ENCODE data around the gene MCUB. TPM values are rescaled to one million over a fixed set of nuclear protein-coding genes. Genes with fewer than 3 reads are reported as not detected.

MCUB gene
- total and polyA plus RNA-seq, 2 experiments from 2014 or later, result 6.2 to 9.9 TPM

DNA sequence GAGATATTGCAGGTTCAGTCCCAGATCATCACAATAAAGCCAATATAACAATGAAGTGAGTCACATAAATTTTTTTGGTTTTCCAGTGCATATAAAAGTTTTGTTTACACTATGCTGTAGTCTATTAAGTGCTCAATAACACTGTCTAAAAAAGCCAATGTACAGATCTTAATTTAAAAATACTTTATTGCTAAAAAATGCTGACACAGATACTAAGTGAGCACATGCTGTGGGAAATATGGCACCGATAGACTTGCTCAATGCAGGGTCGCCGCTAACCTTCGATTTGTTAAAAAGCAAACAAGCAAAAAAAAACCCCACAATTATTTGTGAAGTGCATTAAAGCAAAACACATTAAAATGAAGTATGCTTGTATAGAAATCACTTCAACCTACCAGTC lies 159.6 kb downstream of the MCUB start:
- Histone ChIP-seq H3K4me1 (ENCODE audit: insufficient read depth) (no peaks in the 10 kb centered on the region), H3K4me3 (no peak overlapping the region), H3K27ac (no peak overlapping the region), H3K4me2 (no peak overlapping the region), H3K36me3 (replicated peaks; ENCODE audit: insufficient read depth, low read depth) (no peaks in the 10 kb centered on the region), H3K27me3 (no peaks in the 10 kb centered on the region), H3K9me3 (ENCODE audit: low read depth) (no peaks in the 10 kb centered on the region), H2AFZ (no peak overlapping the region), H3K79me2 (peaks cover 68% of the 10 kb centered on the region), H3K9me2 (replicated peaks; ENCODE audit: insufficient read depth) (no peaks in the 10 kb centered on the region), H4K20me1 (ENCODE audit: insufficient read depth, poor library complexity, severe bottlenecking) (peaks cover 6% of the 10 kb centered on the region)
- WGBS (ENCODE audit: low lambda C conversion rate, missing lambda C conversion rate), result 96% methylated on average over 4 of the region's 4 CpGs
- TF ChIP-seq, protein P1, sequence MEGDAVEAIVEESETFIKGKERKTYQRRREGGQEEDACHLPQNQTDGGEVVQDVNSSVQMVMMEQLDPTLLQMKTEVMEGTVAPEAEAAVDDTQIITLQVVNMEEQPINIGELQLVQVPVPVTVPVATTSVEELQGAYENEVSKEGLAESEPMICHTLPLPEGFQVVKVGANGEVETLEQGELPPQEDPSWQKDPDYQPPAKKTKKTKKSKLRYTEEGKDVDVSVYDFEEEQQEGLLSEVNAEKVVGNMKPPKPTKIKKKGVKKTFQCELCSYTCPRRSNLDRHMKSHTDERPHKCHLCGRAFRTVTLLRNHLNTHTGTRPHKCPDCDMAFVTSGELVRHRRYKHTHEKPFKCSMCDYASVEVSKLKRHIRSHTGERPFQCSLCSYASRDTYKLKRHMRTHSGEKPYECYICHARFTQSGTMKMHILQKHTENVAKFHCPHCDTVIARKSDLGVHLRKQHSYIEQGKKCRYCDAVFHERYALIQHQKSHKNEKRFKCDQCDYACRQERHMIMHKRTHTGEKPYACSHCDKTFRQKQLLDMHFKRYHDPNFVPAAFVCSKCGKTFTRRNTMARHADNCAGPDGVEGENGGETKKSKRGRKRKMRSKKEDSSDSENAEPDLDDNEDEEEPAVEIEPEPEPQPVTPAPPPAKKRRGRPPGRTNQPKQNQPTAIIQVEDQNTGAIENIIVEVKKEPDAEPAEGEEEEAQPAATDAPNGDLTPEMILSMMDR (IDR thresholded peaks at IDR 0.05; ENCODE audit: poor library complexity), result no peak
- TF ChIP-seq EZH2 (IDR thresholded peaks at IDR 0.05; ENCODE audit: borderline replicate concordance) (no peak), EZH2phosphoT487 (IDR thresholded peaks at IDR 0.05; ENCODE audit: low read depth, severe bottlenecking, unreplicated experiment) (no peak)
- DNase-seq (ENCODE audit: low spot score), result no peak

DNA sequence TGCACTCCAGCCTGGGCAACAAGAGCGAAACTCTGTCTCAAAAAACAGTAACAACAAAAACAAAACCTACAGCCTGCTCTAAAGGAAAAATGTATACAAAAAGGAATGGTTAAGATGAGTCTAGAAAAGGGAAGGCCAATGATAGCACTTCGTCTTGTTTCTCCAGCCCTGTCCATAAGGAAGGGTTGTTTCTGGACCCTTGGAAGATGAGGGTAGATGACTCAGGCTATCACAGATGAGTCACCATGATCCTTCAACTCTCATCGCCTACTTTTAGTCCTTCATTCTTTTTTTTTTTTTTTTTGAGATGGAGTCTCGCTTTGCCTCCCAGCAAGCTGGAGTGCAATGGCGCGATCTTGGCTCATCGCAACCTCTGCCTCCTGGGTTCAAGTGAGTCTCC lies 161.0 kb downstream of the MCUB start:
- TF ChIP-seq EZH2 (IDR thresholded peaks at IDR 0.05; ENCODE audit: borderline replicate concordance), result no peak
- no peak for TF ChIP-seq EZH2phosphoT487 (IDR thresholded peaks at IDR 0.05; ENCODE audit: low read depth, severe bottlenecking, unreplicated experiment)
- TF ChIP-seq, protein P1 (IDR thresholded peaks at IDR 0.05; ENCODE audit: poor library complexity), result no peak
- Histone ChIP-seq H2AFZ (no peak overlapping the region), H3K4me2 (no peak overlapping the region), H3K9me2 (replicated peaks; ENCODE audit: insufficient read depth) (no peaks in the 10 kb centered on the region), H3K27ac (no peak overlapping the region), H3K79me2 (peaks cover 82% of the 10 kb centered on the region), H3K27me3 (no peaks in the 10 kb centered on the region), H3K4me1 (ENCODE audit: insufficient read depth) (no peaks in the 10 kb centered on the region), H3K4me3 (no peak overlapping the region), H4K20me1 (ENCODE audit: insufficient read depth, poor library complexity, severe bottlenecking) (peaks cover 6% of the 10 kb centered on the region), H3K9me3 (ENCODE audit: low read depth) (no peaks in the 10 kb centered on the region), H3K36me3 (replicated peaks; ENCODE audit: insufficient read depth, low read depth) (no peaks in the 10 kb centered on the region)
- DNase-seq (ENCODE audit: low spot score), result no peak
- 96% methylated on average over 6 of the region's 7 CpGs for WGBS (ENCODE audit: low lambda C conversion rate, missing lambda C conversion rate)

DNA sequence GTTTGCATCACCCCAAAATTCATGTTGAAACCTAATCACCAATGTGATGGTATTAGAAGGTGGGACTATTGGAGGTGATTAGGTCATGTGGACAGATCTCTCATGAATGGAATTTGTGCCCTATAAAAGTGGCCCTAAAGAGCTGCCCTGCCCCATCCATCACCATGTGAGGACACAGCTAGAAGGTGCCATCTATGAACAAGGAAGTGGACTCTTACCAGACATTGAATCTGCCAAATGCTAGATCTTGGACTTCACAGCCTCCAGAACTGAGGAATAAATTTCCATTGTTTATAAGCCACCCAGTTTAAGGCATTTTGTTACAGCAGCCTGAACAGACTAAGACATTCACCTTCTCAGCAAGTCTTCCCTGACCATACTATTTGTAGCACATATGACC lies 162.3 kb downstream of the MCUB start:
- Histone ChIP-seq H3K27ac (no peak overlapping the region), H3K79me2 (peaks cover 95% of the 10 kb centered on the region), H3K27me3 (no peaks in the 10 kb centered on the region), H3K4me2 (no peak overlapping the region), H3K9me2 (replicated peaks; ENCODE audit: insufficient read depth) (no peaks in the 10 kb centered on the region), H3K4me3 (no peak overlapping the region), H3K9me3 (ENCODE audit: low read depth) (no peaks in the 10 kb centered on the region), H3K36me3 (replicated peaks; ENCODE audit: insufficient read depth, low read depth) (no peaks in the 10 kb centered on the region), H2AFZ (no peak overlapping the region), H3K4me1 (ENCODE audit: insufficient read depth) (peaks cover 1% of the 10 kb centered on the region), H4K20me1 (ENCODE audit: insufficient read depth, poor library complexity, severe bottlenecking) (peaks cover 6% of the 10 kb centered on the region)
- TF ChIP-seq EZH2phosphoT487 (IDR thresholded peaks at IDR 0.05; ENCODE audit: low read depth, severe bottlenecking, unreplicated experiment) (no peak), EZH2 (IDR thresholded peaks at IDR 0.05; ENCODE audit: borderline replicate concordance) (no peak)
- TF ChIP-seq, protein P1 (IDR thresholded peaks at IDR 0.05; ENCODE audit: poor library complexity), result no peak
- no peak for DNase-seq (ENCODE audit: low spot score)

DNA sequence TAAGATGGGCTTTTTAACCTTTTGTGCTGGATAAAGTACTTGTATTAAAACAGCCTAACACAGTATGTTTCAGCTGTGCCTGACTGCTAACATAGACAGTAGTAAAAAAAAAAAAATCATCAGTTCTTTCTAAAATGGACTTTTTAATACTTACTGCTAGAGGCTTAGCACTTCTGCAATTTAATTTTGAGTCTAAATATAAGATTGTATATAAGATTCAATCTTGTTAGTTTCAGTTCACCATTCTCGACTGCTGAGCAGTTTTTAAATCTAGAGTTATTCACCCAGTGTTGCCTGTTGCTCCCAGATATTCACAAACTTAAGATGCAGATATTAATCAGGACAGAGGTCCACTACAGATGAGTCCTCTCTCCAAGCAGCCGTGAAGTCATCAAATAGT lies 163.1 kb downstream of the MCUB start:
- Histone ChIP-seq H4K20me1 (ENCODE audit: insufficient read depth, poor library complexity, severe bottlenecking) (peaks cover 5% of the 10 kb centered on the region), H3K9me3 (ENCODE audit: low read depth) (no peaks in the 10 kb centered on the region), H3K36me3 (replicated peaks; ENCODE audit: insufficient read depth, low read depth) (no peaks in the 10 kb centered on the region), H2AFZ (no peak overlapping the region), H3K79me2 (peaks cover 98% of the 10 kb centered on the region), H3K4me1 (ENCODE audit: insufficient read depth) (peaks cover 6% of the 10 kb centered on the region), H3K9me2 (replicated peaks; ENCODE audit: insufficient read depth) (no peaks in the 10 kb centered on the region), H3K27me3 (no peaks in the 10 kb centered on the region), H3K4me3 (no peak overlapping the region), H3K4me2 (no peak overlapping the region), H3K27ac (no peak overlapping the region)
- 99% methylated on average over 2 of the region's 2 CpGs for WGBS (ENCODE audit: low lambda C conversion rate, missing lambda C conversion rate)
- DNase-seq (ENCODE audit: low spot score), result no peak
- TF ChIP-seq, protein P1 (IDR thresholded peaks at IDR 0.05; ENCODE audit: poor library complexity), result no peak
- TF ChIP-seq EZH2phosphoT487 (IDR thresholded peaks at IDR 0.05; ENCODE audit: low read depth, severe bottlenecking, unreplicated experiment) (no peak), EZH2 (IDR thresholded peaks at IDR 0.05; ENCODE audit: borderline replicate concordance) (no peak)
